ENCODE measurements around the gene TADA2A. TPM values are rescaled to one million over a fixed set of nuclear protein-coding genes. Genes with fewer than 3 reads are reported as not detected.

The TADA2A gene
- total RNA-seq, 2 experiments from 2014 or later: 35.8 to 46.3 TPM

- intact Hi-C loops (cut with micrococcal nuclease; ENCODE audit: unreplicated experiment): no loop called here
- TF ChIP-seq, protein P1, sequence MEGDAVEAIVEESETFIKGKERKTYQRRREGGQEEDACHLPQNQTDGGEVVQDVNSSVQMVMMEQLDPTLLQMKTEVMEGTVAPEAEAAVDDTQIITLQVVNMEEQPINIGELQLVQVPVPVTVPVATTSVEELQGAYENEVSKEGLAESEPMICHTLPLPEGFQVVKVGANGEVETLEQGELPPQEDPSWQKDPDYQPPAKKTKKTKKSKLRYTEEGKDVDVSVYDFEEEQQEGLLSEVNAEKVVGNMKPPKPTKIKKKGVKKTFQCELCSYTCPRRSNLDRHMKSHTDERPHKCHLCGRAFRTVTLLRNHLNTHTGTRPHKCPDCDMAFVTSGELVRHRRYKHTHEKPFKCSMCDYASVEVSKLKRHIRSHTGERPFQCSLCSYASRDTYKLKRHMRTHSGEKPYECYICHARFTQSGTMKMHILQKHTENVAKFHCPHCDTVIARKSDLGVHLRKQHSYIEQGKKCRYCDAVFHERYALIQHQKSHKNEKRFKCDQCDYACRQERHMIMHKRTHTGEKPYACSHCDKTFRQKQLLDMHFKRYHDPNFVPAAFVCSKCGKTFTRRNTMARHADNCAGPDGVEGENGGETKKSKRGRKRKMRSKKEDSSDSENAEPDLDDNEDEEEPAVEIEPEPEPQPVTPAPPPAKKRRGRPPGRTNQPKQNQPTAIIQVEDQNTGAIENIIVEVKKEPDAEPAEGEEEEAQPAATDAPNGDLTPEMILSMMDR (conservative IDR thresholded peaks at IDR 0.05; ENCODE audit: low read length): no peak
- TF ChIP-seq EZH2phosphoT487 (IDR thresholded peaks at IDR 0.05; ENCODE audit: borderline replicate concordance, low read depth, low read length): no peak
- Histone ChIP-seq H3K4me3 (ENCODE audit: low read depth, low read length, poor library complexity, severe bottlenecking) (peak overlapping the region; percentile 88), H4K20me1 (ENCODE audit: insufficient read depth, low read length) (peaks cover 11% of the 10 kb centered on the region; the same call in 1 of the 2 replicates), H3K9me2 (ENCODE audit: insufficient read depth, low read length) (no peaks in the 10 kb centered on the region), H3K36me3 (ENCODE audit: insufficient read depth, low read length) (peaks cover 6% of the 10 kb centered on the region; the same call in 1 of the 2 replicates), H3K4me1 (ENCODE audit: insufficient read depth, low read length, poor library complexity, severe bottlenecking) (peaks cover 41% of the 10 kb centered on the region), H3K27ac (ENCODE audit: low read depth, low read length, poor library complexity, severe bottlenecking) (no peak overlapping the region), H3K4me2 (ENCODE audit: low read length) (peak overlapping the region; percentile 74), H3K9me3 (ENCODE audit: low read length) (no peaks in the 10 kb centered on the region), H2AFZ (ENCODE audit: low read length) (no peak overlapping the region), H3K79me2 (ENCODE audit: insufficient read depth, low read depth, low read length) (peaks cover 35% of the 10 kb centered on the region)
- BruUV-seq (replicated peaks): no TSS peak
- CTCF ChIA-PET (ENCODE audit: unreplicated experiment): no interaction called here
- DNase-seq (ENCODE audit: low spot score): no peak
- POLR2A ChIA-PET: interaction anchor here (0.6 kb wide), 1 partner anchor 78 kb away, joined by 5 read pairs; no protein-coding TSS in a partner anchor
Measured at GRCh38 chr17:37492167-37492566, 85.5 kb downstream of the TADA2A start.

DNA sequence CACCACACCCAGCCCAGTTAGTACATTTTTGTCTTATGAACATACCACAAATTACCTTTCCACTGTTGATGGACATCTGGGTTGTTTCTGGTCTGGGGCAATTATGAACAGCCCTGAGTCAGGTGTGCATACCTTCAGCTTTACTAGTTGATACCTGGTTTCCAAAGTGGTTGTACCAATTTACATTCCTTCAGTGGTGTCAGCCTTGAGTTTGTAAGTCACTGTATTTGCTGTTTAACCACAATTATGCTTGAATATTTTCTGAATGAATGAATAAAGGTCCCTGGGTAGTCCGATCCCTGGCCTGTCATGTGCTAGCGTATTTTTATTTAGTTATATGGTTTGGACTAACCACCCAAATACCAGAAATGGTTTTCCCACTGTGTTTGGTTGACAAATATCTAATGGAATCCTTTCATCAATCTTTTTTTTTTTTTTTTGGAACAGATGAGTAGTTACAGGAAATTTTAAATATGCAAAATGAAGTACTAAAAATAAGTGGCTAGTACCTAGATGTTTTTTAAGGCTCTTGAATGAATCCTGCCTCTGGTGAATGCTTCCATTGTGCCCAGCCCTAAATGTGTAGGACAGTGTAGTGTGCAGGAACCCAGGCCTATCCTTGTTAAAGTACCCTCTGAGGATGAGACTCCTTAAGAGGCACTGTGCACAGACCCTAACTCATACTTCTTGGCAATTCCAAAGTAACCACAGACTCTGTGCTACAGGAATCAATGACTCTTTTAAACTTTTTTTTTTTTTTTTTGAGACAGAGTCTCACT is 86.8 kb downstream of the TADA2A start:
- H3K4me2 ChIP-seq (ENCODE audit: low read length): peak overlapping the region; percentile 20; the same call in 1 of the 2 replicates
- H3K36me3 ChIP-seq (ENCODE audit: insufficient read depth, low read length): peaks cover 6% of the 10 kb centered on the region; the same call in 1 of the 2 replicates
- ChIA-PET CTCF (ENCODE audit: unreplicated experiment) (no interaction called here), POLR2A (no interaction called here)
- intact Hi-C loops (cut with micrococcal nuclease; ENCODE audit: unreplicated experiment): no loop called here
- peaks cover 11% of the 10 kb centered on the region; the same call in 1 of the 2 replicates for H4K20me1 ChIP-seq (ENCODE audit: insufficient read depth, low read length)
- TF ChIP-seq, protein P1 (conservative IDR thresholded peaks at IDR 0.05; ENCODE audit: low read length): no peak
- TF ChIP-seq EZH2phosphoT487 (IDR thresholded peaks at IDR 0.05; ENCODE audit: borderline replicate concordance, low read depth, low read length): no peak
- H3K9me2 ChIP-seq (ENCODE audit: insufficient read depth, low read length): no peaks in the 10 kb centered on the region
- no peak for DNase-seq (ENCODE audit: low spot score)
- no TSS peak for BruUV-seq (replicated peaks)
- H3K27ac ChIP-seq (ENCODE audit: low read depth, low read length, poor library complexity, severe bottlenecking): no peak overlapping the region
- H3K4me3 ChIP-seq (ENCODE audit: low read depth, low read length, poor library complexity, severe bottlenecking): no peak overlapping the region
- H3K4me1 ChIP-seq (ENCODE audit: insufficient read depth, low read length, poor library complexity, severe bottlenecking): peaks cover 36% of the 10 kb centered on the region
- H3K79me2 ChIP-seq (ENCODE audit: insufficient read depth, low read depth, low read length): peaks cover 40% of the 10 kb centered on the region
- no peaks in the 10 kb centered on the region for H3K9me3 ChIP-seq (ENCODE audit: low read length)
- H2AFZ ChIP-seq (ENCODE audit: low read length): no peak overlapping the region

DNA sequence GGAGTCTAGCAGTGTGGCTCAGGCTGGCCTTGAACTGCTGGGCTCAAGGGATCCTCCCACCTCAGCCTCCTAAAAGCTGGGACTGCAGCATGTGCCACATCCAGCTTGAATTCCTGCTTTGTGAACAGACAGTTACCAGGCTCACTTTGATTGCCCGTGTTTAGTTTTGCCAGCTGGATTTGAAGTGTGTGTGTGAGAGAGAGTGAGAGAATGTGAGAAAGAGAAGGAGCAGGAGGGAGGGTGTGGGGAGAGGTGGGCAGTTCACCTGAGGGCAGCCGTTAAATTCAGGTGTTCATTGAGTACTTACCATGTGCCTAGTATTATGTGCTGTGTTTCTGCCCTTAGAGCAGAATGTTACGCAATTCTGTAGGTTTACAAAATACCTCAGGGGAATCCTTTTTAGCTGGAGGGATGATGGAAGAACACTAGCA is 87.7 kb downstream of the TADA2A start:
- DNase-seq (ENCODE audit: low spot score): no peak
- POLR2A ChIA-PET: interaction anchor here (0.8 kb wide), 1 partner anchor 87 kb away, joined by 3 read pairs; no protein-coding TSS in a partner anchor
- no TSS peak for BruUV-seq (replicated peaks)
- CTCF ChIA-PET (ENCODE audit: unreplicated experiment): no interaction called here
- intact Hi-C loops (cut with micrococcal nuclease; ENCODE audit: unreplicated experiment): no loop called here
- no peak overlapping the region for H3K4me2 ChIP-seq (ENCODE audit: low read length)
- H3K9me2 ChIP-seq (ENCODE audit: insufficient read depth, low read length): no peaks in the 10 kb centered on the region
- H3K4me3 ChIP-seq (ENCODE audit: low read depth, low read length, poor library complexity, severe bottlenecking): no peak overlapping the region
- H3K79me2 ChIP-seq (ENCODE audit: insufficient read depth, low read depth, low read length): peaks cover 40% of the 10 kb centered on the region
- TF ChIP-seq EZH2phosphoT487 (IDR thresholded peaks at IDR 0.05; ENCODE audit: borderline replicate concordance, low read depth, low read length): no peak
- TF ChIP-seq, protein P1 (conservative IDR thresholded peaks at IDR 0.05; ENCODE audit: low read length): no peak
- no peaks in the 10 kb centered on the region for H3K9me3 ChIP-seq (ENCODE audit: low read length)
- peaks cover 6% of the 10 kb centered on the region; the same call in 1 of the 2 replicates for H3K36me3 ChIP-seq (ENCODE audit: insufficient read depth, low read length)
- H4K20me1 ChIP-seq (ENCODE audit: insufficient read depth, low read length): peaks cover 11% of the 10 kb centered on the region; the same call in 1 of the 2 replicates
- no peak overlapping the region for H2AFZ ChIP-seq (ENCODE audit: low read length)
- H3K27ac ChIP-seq (ENCODE audit: low read depth, low read length, poor library complexity, severe bottlenecking): no peak overlapping the region
- peaks cover 29% of the 10 kb centered on the region for H3K4me1 ChIP-seq (ENCODE audit: insufficient read depth, low read length, poor library complexity, severe bottlenecking)
